Activated B cell treated with CpG ODN at 0.5 μM for 24 hours (primary cell): Measurements from ENCODE around the gene MSH3. TPM values are rescaled to one million over a fixed set of nuclear protein-coding genes. Genes with fewer than 3 reads are reported as not detected.

Source experiments
- ATAC-seq: fragments of 200-7000 bp; cut with Tn5 transposase; one replicate; pipeline ENCODE4 v1.10.0; 2021; ENCODE audit warnings: low read depth, mild to moderate bottlenecking, moderate library complexity
- CTCF ChIA-PET: fragments of 350-600 bp; sonication (Branson Sonifier 250); formaldehyde crosslinking; loops from one replicate; lab custom pipeline; 2021; ENCODE audit warnings: antibody characterized with exemption; lab: Charles Lee
- POLR2A ChIA-PET: fragments of 350-600 bp; sonication (Branson Sonifier 250); formaldehyde crosslinking; loops from one replicate; lab custom pipeline; 2021; ENCODE audit warnings: antibody characterized with exemption; lab: Charles Lee
- DNase-seq: peaks from one replicate; pipeline ENCODE4 v3.0.0; 2022
- H3K27ac Mint-ChIP-seq: one replicate; pipeline ENCODE4 v1.8.0; 2020; ENCODE audit warnings: mixed read lengths
- H3K27me3 Mint-ChIP-seq: one replicate; pipeline ENCODE4 v1.8.0; 2021; ENCODE audit warnings: mixed read lengths
- H3K36me3 Mint-ChIP-seq: one replicate; pipeline ENCODE4 v1.8.0; 2021; ENCODE audit warnings: low read depth, mixed read lengths
- H3K4me1 Mint-ChIP-seq: one replicate; pipeline ENCODE4 v1.8.0; 2021; ENCODE audit warnings: mixed read lengths
- H3K4me3 Mint-ChIP-seq: one replicate; pipeline ENCODE4 v1.8.0; 2020; ENCODE audit warnings: mild to moderate bottlenecking, mixed read lengths
- H3K9me3 Mint-ChIP-seq: one replicate; pipeline ENCODE4 v1.8.0; 2020; ENCODE audit warnings: mixed read lengths
- CTCF ChIP-seq: fragments of 200-600 bp; IDR thresholded peaks from one replicate; pipeline ENCODE4 v1.8.0; 2022; ENCODE audit warnings: antibody characterized with exemption, mild to moderate bottlenecking
- intact Hi-C: fragments of 100-400 bp; cut with micrococcal nuclease; formaldehyde crosslinking; loops from one replicate; pipeline ENCODE4 v1.15.1; 2024
- total RNA-seq: library from RNA; stranded (reverse); gene quantifications from 2 replicates; pipeline ENCODE4 v1.2.3, GENCODE V29; 2022

MSH3 gene
- total RNA-seq, 1 donor from 2014 or later: 24.0 TPM

GRCh38 chr5:80867233-80867632, 212.8 kb downstream of the MSH3 start:
- POLR2A ChIA-PET: no interaction called here
- Mint-ChIP-seq H3K36me3 (peaks cover 69% of the 10 kb centered on the region), H3K9me3 (no peaks in the 10 kb centered on the region), H3K4me3 (no peak overlapping the region), H3K27ac (no peak overlapping the region), H3K27me3 (no peaks in the 10 kb centered on the region), H3K4me1 (peaks cover 2% of the 10 kb centered on the region)
- intact Hi-C loops: no loop called here
- ATAC-seq (no peak), DNase-seq (no peak)
- CTCF ChIA-PET: no interaction called here
- TF ChIP-seq CTCF: no peak

- DNase-seq: no peak
- TF ChIP-seq CTCF: no peak
- no peaks in the 10 kb centered on the region for H3K9me3 Mint-ChIP-seq
- H3K27ac Mint-ChIP-seq: no peak overlapping the region
- intact Hi-C loops: no loop called here
- H3K4me3 Mint-ChIP-seq: no peak overlapping the region
- CTCF ChIA-PET: no interaction called here
- H3K27me3 Mint-ChIP-seq: no peaks in the 10 kb centered on the region
- H3K36me3 Mint-ChIP-seq: peaks cover 79% of the 10 kb centered on the region
- H3K4me1 Mint-ChIP-seq: no peaks in the 10 kb centered on the region
- no peak for ATAC-seq
- POLR2A ChIA-PET: no interaction called here
These were observed 216.0 kb downstream of the MSH3 start for GRCh38 chr5:80870442-80870841.

GRCh38 chr5:80871541-80871961, 217.1 kb downstream of the MSH3 start:
- no peak for DNase-seq
- ATAC-seq: no peak
- Mint-ChIP-seq H3K4me1 (no peaks in the 10 kb centered on the region), H3K4me3 (no peak overlapping the region), H3K27ac (no peak overlapping the region), H3K9me3 (no peaks in the 10 kb centered on the region), H3K27me3 (no peaks in the 10 kb centered on the region), H3K36me3 (peaks cover 76% of the 10 kb centered on the region)
- ChIA-PET POLR2A (no interaction called here), CTCF (no interaction called here)
- TF ChIP-seq CTCF: no peak
- intact Hi-C loops: no loop called here

GRCh38 chr5:80874162-80874561, 219.7 kb downstream of the MSH3 start:
- no peaks in the 10 kb centered on the region for H3K9me3 Mint-ChIP-seq
- intact Hi-C loops: no loop called here
- no peaks in the 10 kb centered on the region for H3K27me3 Mint-ChIP-seq
- no peak for ATAC-seq
- no peaks in the 10 kb centered on the region for H3K4me1 Mint-ChIP-seq
- no peak for DNase-seq
- no peak overlapping the region for H3K4me3 Mint-ChIP-seq
- CTCF ChIA-PET: no interaction called here
- TF ChIP-seq CTCF: no peak
- H3K27ac Mint-ChIP-seq: no peak overlapping the region
- H3K36me3 Mint-ChIP-seq: peaks cover 71% of the 10 kb centered on the region
- POLR2A ChIA-PET: no interaction called here

- ChIA-PET CTCF (no interaction called here), POLR2A (interaction anchor here (0.5 kb wide), 1 partner anchor 1098 kb away, joined by 4 read pairs; no protein-coding TSS in a partner anchor)
- TF ChIP-seq CTCF: no peak
- ATAC-seq: no peak
- intact Hi-C loops: no loop called here
- DNase-seq: no peak
- Mint-ChIP-seq H3K27me3 (no peaks in the 10 kb centered on the region), H3K4me1 (no peaks in the 10 kb centered on the region), H3K4me3 (no peak overlapping the region), H3K36me3 (peaks cover 72% of the 10 kb centered on the region), H3K27ac (no peak overlapping the region), H3K9me3 (no peaks in the 10 kb centered on the region)
These were observed 223.1 kb downstream of the MSH3 start for GRCh38 chr5:80877592-80877991.
